Measurements from ENCODE around the gene MYH6. TPM values are rescaled to one million over a fixed set of nuclear protein-coding genes. Genes with fewer than 3 reads are reported as not detected.
"Not testable (repeated sequence)": the region's sequence is repeated elsewhere in the genome, so short reads cannot be mapped to it uniquely, and the experiment has no call there.

MYH6 gene
- polyA plus RNA-seq, 3 donors, result not detected

GRCh38 chr14:23421594-23421993 lies 13.5 kb upstream of the MYH6 start:
- Histone ChIP-seq H4K20me1 (ENCODE audit: insufficient read depth, low read length) (no peaks in the 10 kb centered on the region), H2AFZ (ENCODE audit: insufficient read depth, low read depth, low read length, poor library complexity, severe bottlenecking) (no peak overlapping the region), H3K4me3 (replicated peaks in 1 of 3; ENCODE audit: low read depth in 2 of 3, low read length in 3 of 3) (no peak overlapping the region), H3K27ac (ENCODE audit: low read depth in 1 of 2, low read length in 2 of 2) (no peak overlapping the region), H3K27me3 (ENCODE audit: control insufficient read depth in 2 of 2, insufficient read depth in 2 of 2, low read length in 2 of 2) (no peaks in the 10 kb centered on the region), H3K4me1 (ENCODE audit: control insufficient read depth in 1 of 2, insufficient read depth in 2 of 2, low read length in 2 of 2) (no peaks in the 10 kb centered on the region), H3K9me3 (replicated peaks in 1 of 2; ENCODE audit: control insufficient read depth in 1 of 2, insufficient read depth in 1 of 2, low read length in 2 of 2) (no peaks in the 10 kb centered on the region), H3K4me2 (replicated peaks; ENCODE audit: extremely low read depth, low read length, poor library complexity, severe bottlenecking) (no peak overlapping the region), H3K9ac (ENCODE audit: insufficient read depth, low read length, poor library complexity, severe bottlenecking) (no peak overlapping the region), H3K36me3 (replicated peaks in 1 of 2; ENCODE audit: control insufficient read depth in 1 of 2, insufficient read depth in 2 of 2, low read length in 2 of 2) (no peaks in the 10 kb centered on the region), H3K79me2 (ENCODE audit: insufficient read depth, low read length) (no peaks in the 10 kb centered on the region)
- intact Hi-C loops (cut with micrococcal nuclease), result no loop called here
- Mint-ChIP-seq H3K36me3 (no peaks in the 10 kb centered on the region), H3K27me3 (ENCODE audit: low read depth in 3 of 3) (peaks cover 4 to 14% (median 6%) of the 10 kb centered on the region in 3 donors), H3K4me3 (no peak overlapping the region), H3K4me1 (no peaks in the 10 kb centered on the region), H3K27ac (peak overlapping the region in 1 of 7 donors; percentile 23), H3K9me3 (no peaks in the 10 kb centered on the region)
- DNase-seq, result no peak
- TF ChIP-seq, protein P1, sequence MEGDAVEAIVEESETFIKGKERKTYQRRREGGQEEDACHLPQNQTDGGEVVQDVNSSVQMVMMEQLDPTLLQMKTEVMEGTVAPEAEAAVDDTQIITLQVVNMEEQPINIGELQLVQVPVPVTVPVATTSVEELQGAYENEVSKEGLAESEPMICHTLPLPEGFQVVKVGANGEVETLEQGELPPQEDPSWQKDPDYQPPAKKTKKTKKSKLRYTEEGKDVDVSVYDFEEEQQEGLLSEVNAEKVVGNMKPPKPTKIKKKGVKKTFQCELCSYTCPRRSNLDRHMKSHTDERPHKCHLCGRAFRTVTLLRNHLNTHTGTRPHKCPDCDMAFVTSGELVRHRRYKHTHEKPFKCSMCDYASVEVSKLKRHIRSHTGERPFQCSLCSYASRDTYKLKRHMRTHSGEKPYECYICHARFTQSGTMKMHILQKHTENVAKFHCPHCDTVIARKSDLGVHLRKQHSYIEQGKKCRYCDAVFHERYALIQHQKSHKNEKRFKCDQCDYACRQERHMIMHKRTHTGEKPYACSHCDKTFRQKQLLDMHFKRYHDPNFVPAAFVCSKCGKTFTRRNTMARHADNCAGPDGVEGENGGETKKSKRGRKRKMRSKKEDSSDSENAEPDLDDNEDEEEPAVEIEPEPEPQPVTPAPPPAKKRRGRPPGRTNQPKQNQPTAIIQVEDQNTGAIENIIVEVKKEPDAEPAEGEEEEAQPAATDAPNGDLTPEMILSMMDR (IDR thresholded peaks at IDR 0.05), result no peak

- H3K4me1 Mint-ChIP-seq, result not testable (repeated sequence)
- WGBS (ENCODE audit: insufficient coverage), result 88% methylated on average over 1 of the region's 17 CpGs
These were observed 11.6 kb upstream of the MYH6 start for GRCh38 chr14:23419646-23420045.

More at GRCh38 chr14:23419646-23420045, 11.6 kb upstream of the MYH6 start:
- H3K36me3 ChIP-seq (replicated peaks in 1 of 2; ENCODE audit: control insufficient read depth in 1 of 2, insufficient read depth in 2 of 2, low read length in 2 of 2); H3K9ac ChIP-seq (ENCODE audit: insufficient read depth, low read length, poor library complexity, severe bottlenecking); H3K9me3 Mint-ChIP-seq; H3K9me3 ChIP-seq (replicated peaks in 1 of 2; ENCODE audit: control insufficient read depth in 1 of 2, insufficient read depth in 1 of 2, low read length in 2 of 2); H3K4me1 ChIP-seq (ENCODE audit: control insufficient read depth in 1 of 2, insufficient read depth in 2 of 2, low read length in 2 of 2); H3K27ac ChIP-seq (ENCODE audit: low read depth in 1 of 2, low read length in 2 of 2); H3K27me3 ChIP-seq (ENCODE audit: control insufficient read depth in 2 of 2, insufficient read depth in 2 of 2, low read length in 2 of 2); H3K4me3 ChIP-seq (replicated peaks in 1 of 3; ENCODE audit: low read depth in 2 of 3, low read length in 3 of 3); DNase-seq; H3K4me2 ChIP-seq (replicated peaks; ENCODE audit: extremely low read depth, low read length, poor library complexity, severe bottlenecking); H3K79me2 ChIP-seq (ENCODE audit: insufficient read depth, low read length); H4K20me1 ChIP-seq (ENCODE audit: insufficient read depth, low read length); H3K4me3 Mint-ChIP-seq; H3K27me3 Mint-ChIP-seq (ENCODE audit: low read depth in 3 of 3); H3K36me3 Mint-ChIP-seq; H3K27ac Mint-ChIP-seq; intact Hi-C loops (cut with micrococcal nuclease); H2AFZ ChIP-seq (ENCODE audit: insufficient read depth, low read depth, low read length, poor library complexity, severe bottlenecking): not testable (repeated sequence)
